Measurements from ENCODE around the gene RIMBP3B. TPM values are rescaled to one million over a fixed set of nuclear protein-coding genes. Genes with fewer than 3 reads are reported as not detected.
"Not testable (repeated sequence)": the region's sequence is repeated elsewhere in the genome, so short reads cannot be mapped to it uniquely, and the experiment has no call there.

The RIMBP3B gene
- total RNA-seq, 1 donor from 2014 or later, result 1.0 TPM

DNA sequence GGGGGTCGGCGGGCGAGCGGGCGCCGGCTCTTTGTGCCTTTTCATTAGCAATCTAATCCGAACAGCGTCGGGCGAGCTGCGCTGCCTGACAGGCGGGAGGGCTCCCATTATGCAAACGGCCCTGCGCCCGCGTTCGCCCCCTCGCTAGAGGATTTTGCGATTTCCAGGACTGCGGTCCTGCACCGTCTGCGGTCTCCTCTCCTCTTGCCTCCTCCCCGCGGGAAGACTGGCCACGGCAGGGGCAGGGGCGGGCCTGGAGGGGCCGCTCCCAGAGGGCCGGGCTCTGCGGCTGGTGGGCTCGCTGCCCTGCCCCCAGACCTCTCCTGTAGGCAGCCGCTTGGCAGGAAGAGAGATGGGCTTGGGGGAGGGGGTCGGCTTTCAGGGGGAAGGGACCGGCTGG lies 34.3 kb downstream of the RIMBP3B start:
- DNase-seq (ENCODE audit: low spot score), result not testable (repeated sequence)

- DNase-seq (ENCODE audit: low spot score), result not testable (repeated sequence)
Measured at GRCh38 chr22:21418974-21419638, 35.6 kb downstream of the RIMBP3B start.

- DNase-seq (ENCODE audit: low spot score), result peak; percentile 10
Measured at GRCh38 chr22:21420180-21420763, 36.7 kb downstream of the RIMBP3B start.

GRCh38 chr22:21424084-21424709 lies 40.6 kb downstream of the RIMBP3B start:
- not testable (repeated sequence) for DNase-seq (ENCODE audit: low spot score)

GRCh38 chr22:21434378-21435233 lies 51.1 kb downstream of the RIMBP3B start:
- DNase-seq (ENCODE audit: low spot score), result not testable (repeated sequence)

- peak; percentile 10 for DNase-seq (ENCODE audit: low spot score)
Measured at GRCh38 chr22:21435998-21436810, 52.7 kb downstream of the RIMBP3B start.

- DNase-seq (ENCODE audit: low spot score), result peak; percentile 3
Measured at GRCh38 chr22:21438013-21438412, 54.5 kb downstream of the RIMBP3B start.

Other genes starting within 250 kb of the RIMBP3B start
- 4.5 TPM for gene HIC2, start 33.6 kb downstream of the RIMBP3B start, total RNA-seq
- 2.8 TPM for gene TMEM191C, start 83.6 kb downstream of the RIMBP3B start, total RNA-seq
- 0.26 TPM for gene RIMBP3C, start 167.7 kb downstream of the RIMBP3B start, total RNA-seq
- gene UBE2L3, start 184.0 kb downstream of the RIMBP3B start, total RNA-seq, result 55.4 TPM
- gene YDJC, start 246.3 kb downstream of the RIMBP3B start, total RNA-seq, result 27.4 TPM
- gene CCDC116, start 249.0 kb downstream of the RIMBP3B start, total RNA-seq, result 0.37 TPM

Measured in mucosa of gallbladder (tissue), 1 donor.